A673 (cell line): ENCODE results near the gene BBX. TPM values are rescaled to one million over a fixed set of nuclear protein-coding genes. Genes with fewer than 3 reads are reported as not detected.

Experiments
- BruUV-seq: library from RNA; stranded (reverse); fragments of 400-500 nt; replicated peaks from 2 replicates; lab custom pipeline; 2021; lab: Mats Ljungman, UMichigan
- CTCF ChIA-PET: fragments of 300-600 bp; sonication (Branson Sonifier 250); formaldehyde crosslinking; loops from one replicate; lab custom pipeline; 2022; ENCODE audit warnings: antibody characterized with exemption; lab: Charles Lee
- POLR2A ChIA-PET: fragments of 300-600 bp; sonication (Branson Sonifier 250); formaldehyde crosslinking; loops from one replicate; lab custom pipeline; 2022; ENCODE audit warnings: antibody characterized with exemption; ENCODE audit not compliant: low non-redundant PET; lab: Charles Lee
- DNase-seq: peaks from one replicate; pipeline ENCODE4 v3.0.0-alpha.2; 2015; ENCODE audit warnings: low spot score
- H3K27ac ChIP-seq: fragments of 200-600 bp; sonication (generic); 2 replicates; pipeline ENCODE4 v1.5.1; 2016; ENCODE audit warnings: mixed run types, low read depth, mild to moderate bottlenecking, mixed read lengths, antibody characterized with exemption, low read length; ENCODE audit not compliant: poor library complexity, severe bottlenecking
- H3K27me3 ChIP-seq: fragments of 200-600 bp; sonication (generic); replicated peaks from 2 replicates; pipeline ENCODE4 v1.6.1; 2017; ENCODE audit warnings: mixed run types, low read depth, mild to moderate bottlenecking, mixed read lengths, antibody characterized with exemption, low read length; ENCODE audit not compliant: insufficient read depth, poor library complexity
- H3K36me3 ChIP-seq: fragments of 200-600 bp; sonication (generic); 2 replicates; pipeline ENCODE4 v1.6.1; 2016; ENCODE audit warnings: mixed run types, mild to moderate bottlenecking, mixed read lengths, antibody characterized with exemption, low read length; ENCODE audit not compliant: insufficient read depth, poor library complexity, severe bottlenecking
- H3K4me1 ChIP-seq: fragments of 200-600 bp; sonication (generic); 2 replicates; pipeline ENCODE4 v1.6.1; 2017; ENCODE audit warnings: mixed run types, mild to moderate bottlenecking, mixed read lengths, antibody characterized with exemption, low read length; ENCODE audit not compliant: insufficient read depth, poor library complexity, severe bottlenecking
- H3K4me3 ChIP-seq: fragments of 200-600 bp; sonication (generic); 2 replicates; pipeline ENCODE4 v1.5.1; 2016; ENCODE audit warnings: low read depth, mixed run types, mild to moderate bottlenecking, mixed read lengths, low read length; ENCODE audit not compliant: poor library complexity, severe bottlenecking
- H3K9me3 ChIP-seq: fragments of 200-600 bp; sonication (generic); 2 replicates; pipeline ENCODE4 v1.6.1; 2016; ENCODE audit warnings: mixed run types, low read depth, mild to moderate bottlenecking, mixed read lengths, antibody characterized with exemption, low read length; ENCODE audit not compliant: poor library complexity, severe bottlenecking
- CTCF ChIP-seq: fragments of 300-800, 200-600 bp; sonication (generic); conservative IDR thresholded peaks from 2 replicates; pipeline ENCODE4 v1.5.1; 2017; ENCODE audit warnings: low read depth, mild to moderate bottlenecking, antibody characterized with exemption, low read length, moderate library complexity, mixed read lengths
- EZH2 ChIP-seq: fragments of 200-600 bp; sonication (generic); IDR thresholded peaks from 2 replicates; pipeline ENCODE4 v1.6.1; 2017; ENCODE audit warnings: borderline replicate concordance, low read depth, mild to moderate bottlenecking, mixed read lengths, antibody characterized with exemption, low read length; ENCODE audit not compliant: poor library complexity, severe bottlenecking
- intact Hi-C: fragments of 100-400 bp; cut with micrococcal nuclease; formaldehyde crosslinking; loops from one replicate; pipeline ENCODE4 v1.10.0; 2022; ENCODE audit not compliant: unreplicated experiment
- total RNA-seq: library from RNA; stranded (reverse); gene quantifications from 2 replicates; pipeline ENCODE4 v1.2.3, GENCODE V29; 2021

Gene BBX
- total RNA-seq, 1 experiment from 2014 or later = 28.9 TPM

GRCh38 chr3:107543666-107544065 is 20.9 kb downstream of the BBX start:
- no peaks in the 10 kb centered on the region for H3K36me3 ChIP-seq
- H3K9me3 ChIP-seq = no peaks in the 10 kb centered on the region
- H3K27ac ChIP-seq = no peak overlapping the region
- no peak overlapping the region for H3K4me3 ChIP-seq
- intact Hi-C loops = loop anchor here (10.0 kb wide), 1 partner anchor 269 kb away; no protein-coding TSS in a partner anchor
- no peaks in the 10 kb centered on the region for H3K4me1 ChIP-seq
- no peaks in the 10 kb centered on the region for H3K27me3 ChIP-seq
- CTCF ChIA-PET = interaction anchor here (0.6 kb wide), 1 partner anchor 58 kb away, joined by 3 read pairs; no protein-coding TSS in a partner anchor
- POLR2A ChIA-PET = no interaction called here
- BruUV-seq = no TSS peak
- DNase-seq = peak; percentile 40
- TF ChIP-seq CTCF = peak; percentile 59
- no peak for TF ChIP-seq EZH2

- POLR2A ChIA-PET = no interaction called here
- no peaks in the 10 kb centered on the region for H3K9me3 ChIP-seq
- intact Hi-C loops = loop anchor here (10.0 kb wide), 1 partner anchor 271 kb away; no protein-coding TSS in a partner anchor
Measured at GRCh38 chr3:107545680-107546120, 22.9 kb downstream of the BBX start.

GRCh38 chr3:107548601-107549000 is 25.8 kb downstream of the BBX start:
- POLR2A ChIA-PET = no interaction called here
- intact Hi-C loops = loop anchor here (10.0 kb wide), 1 partner anchor 274 kb away; no protein-coding TSS in a partner anchor
- CTCF ChIA-PET = no interaction called here
- Histone ChIP-seq H3K9me3 (no peaks in the 10 kb centered on the region), H3K27ac (no peak overlapping the region), H3K4me3 (no peak overlapping the region), H3K36me3 (no peaks in the 10 kb centered on the region), H3K27me3 (no peaks in the 10 kb centered on the region), H3K4me1 (no peaks in the 10 kb centered on the region)
- BruUV-seq = no TSS peak
- no peak for TF ChIP-seq EZH2
- TF ChIP-seq CTCF = no peak
- no peak for DNase-seq

More at GRCh38 chr3:107545680-107546120, 22.9 kb downstream of the BBX start:
- no peak overlapping the region for H3K4me3 ChIP-seq
- no peaks in the 10 kb centered on the region for H3K4me1 ChIP-seq
- CTCF ChIA-PET = no interaction called here
- H3K27me3 ChIP-seq = no peaks in the 10 kb centered on the region
- TF ChIP-seq EZH2 (no peak), CTCF (no peak)
- no peaks in the 10 kb centered on the region for H3K36me3 ChIP-seq
- no TSS peak for BruUV-seq
- no peak overlapping the region for H3K27ac ChIP-seq
- DNase-seq = peak; percentile 18
